Colonic mucosa (tissue), 4 donors: ENCODE measurements around the gene CWC27. TPM values are rescaled to one million over a fixed set of nuclear protein-coding genes. Genes with fewer than 3 reads are reported as not detected.

Source experiments
- DNase-seq: peaks from one replicate; pipeline ENCODE4 v3.0.0-alpha.2; 2020
- H3K27ac ChIP-seq: fragments of 200-600 bp; one replicate; pipeline ENCODE4 v1.8.0; 2021
- H3K27me3 ChIP-seq: fragments of 200-600 bp; one replicate; pipeline ENCODE4 v1.8.0; 2021
- H3K36me3 ChIP-seq: fragments of 200-600 bp; one replicate; pipeline ENCODE4 v1.8.0; 2021
- H3K4me1 ChIP-seq: fragments of 200-600 bp; one replicate; pipeline ENCODE4 v1.8.0; 2021; ENCODE audit warnings: mild to moderate bottlenecking
- H3K4me3 ChIP-seq: fragments of 200-600 bp; one replicate; pipeline ENCODE4 v1.8.0; 2021
- H3K9ac ChIP-seq, 2 donors: one replicate each; pipeline ENCODE4 v1.7.0; 2013; ENCODE audit warnings: control low read depth in 2 of 2, low read depth in 2 of 2, low read length in 2 of 2
- H3K9me3 ChIP-seq: fragments of 200-600 bp; one replicate; pipeline ENCODE4 v1.8.0; 2021
- intact Hi-C: fragments of 100-400 bp; cut with DNase I; formaldehyde crosslinking; loops from one replicate; pipeline ENCODE4 v1.14.1; 2022
- total RNA-seq, 2 donors: library from RNA; stranded (reverse); fragmentation: NEBNext Ultra II Directional in 1 of 2; extraction: Animal tissue kit (Norgen Biotek cat#: 25700) in 1 of 2; gene quantifications; one replicate each; pipeline ENCODE4 v1.2.1, GENCODE V29; 2021
- TF ChIP-seq, protein P1 (sequence below): fragments of 200-600 bp; IDR thresholded peaks from one replicate; pipeline ENCODE4 v1.8.0; 2022; ENCODE audit warnings: antibody characterized with exemption, mild to moderate bottlenecking
- donor health status: healthy.
- donor health status: DM: no; HTN: no; CAD: no.
- donor health status: DM: no; HTN: no; CAD: no.

The CWC27 gene, protein sequence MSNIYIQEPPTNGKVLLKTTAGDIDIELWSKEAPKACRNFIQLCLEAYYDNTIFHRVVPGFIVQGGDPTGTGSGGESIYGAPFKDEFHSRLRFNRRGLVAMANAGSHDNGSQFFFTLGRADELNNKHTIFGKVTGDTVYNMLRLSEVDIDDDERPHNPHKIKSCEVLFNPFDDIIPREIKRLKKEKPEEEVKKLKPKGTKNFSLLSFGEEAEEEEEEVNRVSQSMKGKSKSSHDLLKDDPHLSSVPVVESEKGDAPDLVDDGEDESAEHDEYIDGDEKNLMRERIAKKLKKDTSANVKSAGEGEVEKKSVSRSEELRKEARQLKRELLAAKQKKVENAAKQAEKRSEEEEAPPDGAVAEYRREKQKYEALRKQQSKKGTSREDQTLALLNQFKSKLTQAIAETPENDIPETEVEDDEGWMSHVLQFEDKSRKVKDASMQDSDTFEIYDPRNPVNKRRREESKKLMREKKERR
- 10 to 100 TPM; 18.3 to 22.6 TPM for total RNA-seq

DNA sequence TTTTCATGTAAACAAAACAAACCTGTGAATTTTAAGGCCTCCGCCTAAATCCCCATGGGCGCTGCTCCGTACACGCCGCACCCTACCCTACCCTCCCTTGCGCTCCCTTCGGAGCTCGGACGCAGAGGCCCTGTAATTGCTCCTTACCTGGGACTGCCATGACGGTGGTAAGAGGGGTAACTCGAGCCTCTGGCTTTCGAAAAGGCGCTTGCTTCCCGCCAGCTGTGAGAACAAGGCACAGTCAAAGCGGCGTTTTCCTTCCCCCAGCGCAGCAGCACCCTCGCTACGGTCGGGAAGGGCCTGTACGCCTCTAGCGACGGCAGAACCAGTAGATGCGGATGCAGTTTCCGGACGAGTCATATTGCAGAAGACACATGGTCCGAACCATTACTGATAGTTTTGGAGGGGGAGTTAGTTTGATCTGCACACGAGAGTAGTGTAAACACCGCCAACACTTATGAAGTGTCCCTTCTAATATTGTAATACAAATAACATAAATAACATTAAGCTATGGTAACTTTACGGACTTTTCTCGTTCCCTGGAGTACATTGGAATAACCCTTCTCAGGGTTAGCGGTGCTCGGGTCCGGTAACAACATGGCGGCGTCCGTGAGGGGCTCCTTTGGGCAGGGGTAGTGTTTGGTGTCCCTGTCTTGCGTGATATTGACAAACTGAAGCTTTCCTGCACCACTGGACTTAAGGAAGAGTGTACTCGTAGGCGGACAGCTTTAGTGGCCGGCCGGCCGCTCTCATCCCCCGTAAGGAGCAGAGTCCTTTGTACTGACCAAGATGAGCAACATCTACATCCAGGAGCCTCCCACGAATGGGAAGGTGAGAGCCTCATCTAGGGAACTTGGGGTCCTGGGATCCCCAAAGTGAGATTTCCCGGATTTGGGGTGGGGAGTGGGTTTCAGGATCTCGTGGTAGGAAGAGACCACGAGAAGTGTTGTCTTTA lies at the start of gene CWC27, which contains the start of gene SREK1IP1:
Gene CWC27, plus strand, starts transcription at position 573 of the 955 bp plus-strand sequence. Its CDS starts 217 bp downstream, at position 790.
Gene SREK1IP1, minus strand, starts transcription at position 334 of the 955 bp plus-strand sequence. Its CDS starts 174 bp downstream, at position 160.
- Histone ChIP-seq H3K36me3 (no peaks in the 10 kb centered on the region), H3K9me3 (no peaks in the 10 kb centered on the region), H3K4me1 (peaks cover 23% of the 10 kb centered on the region), H3K27ac (peak within 1 kb of the TSS; percentile 68), H3K27me3 (no peaks in the 10 kb centered on the region), H3K9ac (peak within 1 kb of the TSS; percentile 89 to 90), H3K4me3 (peak within 1 kb of the TSS; percentile 84)
- peak; percentile 82 for DNase-seq
- intact Hi-C loops = no loop called here
- TF ChIP-seq, protein P1, sequence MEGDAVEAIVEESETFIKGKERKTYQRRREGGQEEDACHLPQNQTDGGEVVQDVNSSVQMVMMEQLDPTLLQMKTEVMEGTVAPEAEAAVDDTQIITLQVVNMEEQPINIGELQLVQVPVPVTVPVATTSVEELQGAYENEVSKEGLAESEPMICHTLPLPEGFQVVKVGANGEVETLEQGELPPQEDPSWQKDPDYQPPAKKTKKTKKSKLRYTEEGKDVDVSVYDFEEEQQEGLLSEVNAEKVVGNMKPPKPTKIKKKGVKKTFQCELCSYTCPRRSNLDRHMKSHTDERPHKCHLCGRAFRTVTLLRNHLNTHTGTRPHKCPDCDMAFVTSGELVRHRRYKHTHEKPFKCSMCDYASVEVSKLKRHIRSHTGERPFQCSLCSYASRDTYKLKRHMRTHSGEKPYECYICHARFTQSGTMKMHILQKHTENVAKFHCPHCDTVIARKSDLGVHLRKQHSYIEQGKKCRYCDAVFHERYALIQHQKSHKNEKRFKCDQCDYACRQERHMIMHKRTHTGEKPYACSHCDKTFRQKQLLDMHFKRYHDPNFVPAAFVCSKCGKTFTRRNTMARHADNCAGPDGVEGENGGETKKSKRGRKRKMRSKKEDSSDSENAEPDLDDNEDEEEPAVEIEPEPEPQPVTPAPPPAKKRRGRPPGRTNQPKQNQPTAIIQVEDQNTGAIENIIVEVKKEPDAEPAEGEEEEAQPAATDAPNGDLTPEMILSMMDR = no peak

DNA sequence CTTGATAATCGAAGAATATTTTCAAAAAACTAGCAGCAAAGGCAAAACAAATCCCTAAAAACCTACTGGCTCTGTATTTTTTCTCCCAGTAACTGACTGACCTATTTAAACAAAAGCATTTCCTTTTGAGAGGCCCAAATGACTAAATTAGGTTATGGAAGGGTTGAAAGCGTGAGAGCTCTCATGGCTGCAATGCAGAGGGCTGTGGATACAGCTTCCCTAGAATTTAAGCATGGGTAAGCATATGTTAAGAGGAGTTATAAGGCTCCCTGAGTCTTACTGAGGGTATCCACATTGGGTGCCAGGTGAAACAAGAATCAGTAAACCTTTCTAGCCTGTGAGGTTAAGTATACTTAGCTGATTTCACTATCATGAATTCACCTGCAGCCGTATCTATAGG lies 46.1 kb upstream of the CWC27 start:
- no peaks in the 10 kb centered on the region for H3K9me3 ChIP-seq
- TF ChIP-seq, protein P1 = no peak
- no peaks in the 10 kb centered on the region for H3K27me3 ChIP-seq
- intact Hi-C loops = no loop called here
- H3K36me3 ChIP-seq = no peaks in the 10 kb centered on the region
- H3K9ac ChIP-seq = no peak overlapping the region
- no peak for DNase-seq
- H3K4me3 ChIP-seq = no peak overlapping the region
- no peaks in the 10 kb centered on the region for H3K4me1 ChIP-seq
- H3K27ac ChIP-seq = no peak overlapping the region

DNA sequence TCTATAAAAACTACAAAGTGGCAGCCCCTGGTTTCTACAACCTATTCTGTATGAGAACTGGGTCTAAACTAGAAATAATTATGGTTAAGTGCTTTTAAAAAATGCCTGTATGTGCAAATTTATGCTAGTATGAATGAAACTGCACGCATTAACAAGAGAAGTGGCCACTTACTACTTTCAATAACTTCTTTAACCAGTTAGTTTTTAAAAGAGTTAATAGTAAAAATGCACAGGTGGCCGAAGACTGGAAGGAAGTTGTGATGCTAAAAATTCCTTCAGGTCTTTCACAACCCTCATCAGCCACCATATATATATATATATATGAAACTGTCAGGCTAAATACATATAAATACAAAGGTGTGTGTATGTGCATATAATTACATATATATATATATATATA lies 41.6 kb upstream of the CWC27 start:
- Histone ChIP-seq H3K4me1 (no peaks in the 10 kb centered on the region), H3K27me3 (no peaks in the 10 kb centered on the region), H3K27ac (no peak overlapping the region), H3K36me3 (no peaks in the 10 kb centered on the region), H3K9ac (no peak overlapping the region), H3K4me3 (no peak overlapping the region), H3K9me3 (no peaks in the 10 kb centered on the region)
- intact Hi-C loops = no loop called here
- TF ChIP-seq, protein P1 = no peak
- no peak for DNase-seq

DNA sequence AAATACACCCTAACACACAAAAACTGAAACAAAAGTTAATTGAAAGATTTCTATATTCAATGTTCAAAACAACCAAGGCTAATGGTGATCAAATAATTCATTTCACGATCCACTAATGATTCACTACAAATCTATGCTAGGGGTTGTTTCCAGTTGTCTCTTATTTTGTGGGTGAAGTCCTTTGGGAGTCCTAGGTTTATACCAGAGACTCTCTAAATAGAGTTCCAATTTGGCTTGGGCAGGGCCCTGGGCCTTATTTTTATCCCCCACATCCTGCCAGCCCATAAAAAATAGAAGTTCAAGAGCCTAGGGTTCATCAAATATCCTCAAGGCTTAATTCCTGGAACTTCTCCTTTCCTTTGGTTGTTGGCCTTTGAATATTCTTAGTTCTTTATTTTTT lies 26.3 kb upstream of the CWC27 start:
- Histone ChIP-seq H3K4me1 (no peaks in the 10 kb centered on the region), H3K36me3 (no peaks in the 10 kb centered on the region), H3K27ac (no peak overlapping the region), H3K9ac (no peak overlapping the region), H3K9me3 (no peaks in the 10 kb centered on the region), H3K4me3 (no peak overlapping the region), H3K27me3 (no peaks in the 10 kb centered on the region)
- intact Hi-C loops = no loop called here
- no peak for DNase-seq
- TF ChIP-seq, protein P1 = no peak

DNA sequence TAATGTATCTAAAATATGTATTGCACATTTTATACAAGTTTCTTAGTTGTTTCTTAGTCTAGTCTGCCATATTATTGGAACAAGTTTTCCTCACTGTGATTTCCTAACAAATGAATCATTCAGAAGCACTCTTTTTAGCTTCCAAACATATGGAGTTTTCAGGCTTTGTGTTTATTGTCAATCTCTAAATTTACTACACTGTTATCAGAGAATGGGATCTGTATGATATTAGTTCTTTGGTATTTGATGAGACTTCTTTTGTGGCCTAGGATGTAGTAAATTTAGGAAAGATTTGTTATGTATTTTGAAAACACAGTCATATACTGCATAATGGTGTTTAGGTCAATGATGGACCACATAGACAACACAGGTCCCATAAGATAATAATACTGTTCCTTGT lies 25.9 kb upstream of the CWC27 start:
- TF ChIP-seq, protein P1 = no peak
- intact Hi-C loops = no loop called here
- H3K36me3 ChIP-seq = no peaks in the 10 kb centered on the region

More for the DNA sequence above, 25.9 kb upstream of the CWC27 start:
- DNase-seq = no peak
- Histone ChIP-seq H3K4me3 (no peak overlapping the region), H3K9me3 (no peaks in the 10 kb centered on the region), H3K9ac (no peak overlapping the region), H3K4me1 (no peaks in the 10 kb centered on the region), H3K27ac (no peak overlapping the region), H3K27me3 (no peaks in the 10 kb centered on the region)
